NB4 (cell line): ENCODE measurements around the gene MAFB.

Experiments
- CTCF ChIP-seq: IDR thresholded peaks from one replicate; pipeline ENCODE4 v1.5.1; 2012; ENCODE audit warnings: low read depth, low read length
- POLR2A ChIP-seq: IDR thresholded peaks from 2 replicates; pipeline ENCODE4 v1.6.1; 2011; ENCODE audit warnings: mild to moderate bottlenecking; ENCODE audit not compliant: insufficient read length; ENCODE audit errors: extremely low read depth
- TF ChIP-seq, protein P1 (sequence below): IDR thresholded peaks from 2 replicates; pipeline ENCODE4 v1.6.1; 2011; ENCODE audit warnings: low read depth, low read length

DNA sequence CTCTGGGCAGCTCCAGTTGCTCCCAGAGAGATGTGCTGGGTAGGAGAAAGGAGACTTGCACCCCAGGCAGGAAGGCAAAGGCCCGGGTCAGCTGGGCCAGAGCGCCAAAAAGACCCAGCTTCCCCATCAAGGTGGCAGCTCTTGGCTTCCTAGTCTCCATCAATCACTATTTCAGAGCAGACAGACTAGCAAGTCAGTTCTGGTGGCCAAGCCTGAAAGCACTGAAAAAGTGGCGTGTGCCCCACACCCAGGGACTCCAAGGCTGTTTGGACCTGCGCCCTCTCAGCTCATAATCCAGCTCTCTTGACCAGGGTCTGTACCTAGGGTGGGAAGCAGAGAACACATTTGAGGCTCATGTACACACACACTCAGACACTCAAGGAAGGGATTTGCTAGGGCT is 3.7 kb downstream of the MAFB start:
- TF ChIP-seq POLR2A (no peak), CTCF (no peak)
- TF ChIP-seq, protein P1, sequence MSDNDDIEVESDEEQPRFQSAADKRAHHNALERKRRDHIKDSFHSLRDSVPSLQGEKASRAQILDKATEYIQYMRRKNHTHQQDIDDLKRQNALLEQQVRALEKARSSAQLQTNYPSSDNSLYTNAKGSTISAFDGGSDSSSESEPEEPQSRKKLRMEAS: no peak
